NCI-H1417 treated with DMSO at 0.1 percent for 48 hours (cell line): ENCODE data around the gene SMPD3.

Source experiments
- DNase-seq: peaks from one replicate; lab custom pipeline; 2025; lab: John Stamatoyannopoulos, UW

SMPD3 gene

DNA sequence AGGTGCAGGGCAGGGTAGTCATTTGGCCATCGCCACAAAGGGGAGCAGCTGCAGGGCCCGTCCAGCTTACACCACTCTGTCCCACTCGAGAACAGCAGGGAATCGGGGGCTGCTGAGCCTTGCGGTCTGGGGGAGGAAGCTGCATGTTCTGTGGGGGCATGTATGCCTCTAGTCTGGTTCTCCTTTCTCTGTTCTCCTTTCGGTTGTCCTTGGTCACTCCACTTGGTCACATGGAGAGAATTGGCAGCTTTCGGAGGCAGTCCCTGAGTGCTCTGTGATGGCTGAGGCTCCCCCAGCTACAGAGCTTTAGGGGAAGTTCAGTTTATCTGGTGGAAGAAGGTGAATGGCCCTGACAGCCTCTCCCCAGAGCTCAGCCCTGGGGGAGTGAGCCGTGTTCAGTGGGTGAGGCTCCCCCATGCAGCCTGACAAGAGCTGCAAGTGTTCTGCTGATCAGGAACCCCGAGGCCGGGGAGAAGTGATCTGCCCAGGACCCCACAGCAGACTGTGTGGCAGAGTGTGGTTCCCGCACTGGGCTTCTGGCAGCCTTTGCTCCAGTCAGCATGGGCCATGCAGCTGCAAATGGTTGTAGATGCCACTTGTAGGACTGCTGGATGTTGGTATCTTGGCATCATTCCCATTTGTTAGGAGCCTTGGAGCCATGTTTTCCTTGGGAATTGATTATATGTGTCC, 22.3 kb upstream of the SMPD3 start:
- no peak for DNase-seq

DNA sequence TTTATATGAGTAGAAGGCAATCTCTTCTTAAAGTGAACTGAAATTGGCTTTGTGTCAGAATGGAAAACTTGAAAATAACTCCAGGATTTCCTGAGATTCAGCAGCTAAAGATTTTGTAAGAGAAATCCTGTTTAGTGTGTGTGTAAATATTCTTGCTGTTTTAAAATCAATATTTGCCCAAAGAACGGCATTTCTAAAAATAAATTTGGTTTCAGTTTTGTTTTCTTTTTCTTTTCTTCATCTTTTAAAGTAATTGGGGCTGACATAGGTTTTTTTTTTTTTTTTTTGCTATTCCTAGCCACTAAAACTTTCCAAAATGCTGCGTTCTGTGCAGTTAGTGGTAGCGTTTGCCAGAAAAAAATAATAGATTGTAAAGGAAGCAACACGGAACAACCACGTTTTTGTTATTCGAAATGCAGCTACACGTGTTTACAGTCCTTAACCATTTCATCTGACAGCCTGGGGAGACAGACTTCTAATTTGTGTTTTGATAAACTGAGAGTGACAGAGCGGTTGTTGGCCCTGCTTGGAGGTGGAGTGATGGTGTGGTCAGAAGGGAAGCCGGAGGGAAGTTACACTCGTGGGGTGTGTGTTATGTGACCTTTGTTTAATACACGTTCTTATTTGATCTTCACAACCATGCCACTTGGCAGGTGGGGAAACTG, 21.6 kb upstream of the SMPD3 start:
- no peak for DNase-seq

DNA sequence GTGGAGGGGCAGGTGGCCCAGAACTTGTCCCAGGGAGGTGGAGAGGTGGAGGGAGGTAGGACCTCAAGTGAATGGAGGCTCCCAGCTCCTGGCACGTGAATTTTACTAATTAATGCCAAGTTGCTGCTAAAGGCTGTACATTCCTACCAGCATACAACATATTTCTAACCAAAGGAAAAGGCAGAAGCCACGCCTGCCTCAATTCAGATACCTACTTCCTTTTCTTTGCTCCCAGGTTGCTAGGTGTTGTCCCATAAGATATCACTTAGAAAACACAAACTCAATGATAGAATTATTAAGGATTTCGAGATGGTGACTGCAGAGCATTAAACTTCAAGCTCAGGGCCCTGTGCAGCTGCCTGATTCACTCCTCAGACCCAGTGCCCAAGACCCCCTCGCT, 20.5 kb upstream of the SMPD3 start:
- DNase-seq, result no peak

DNA sequence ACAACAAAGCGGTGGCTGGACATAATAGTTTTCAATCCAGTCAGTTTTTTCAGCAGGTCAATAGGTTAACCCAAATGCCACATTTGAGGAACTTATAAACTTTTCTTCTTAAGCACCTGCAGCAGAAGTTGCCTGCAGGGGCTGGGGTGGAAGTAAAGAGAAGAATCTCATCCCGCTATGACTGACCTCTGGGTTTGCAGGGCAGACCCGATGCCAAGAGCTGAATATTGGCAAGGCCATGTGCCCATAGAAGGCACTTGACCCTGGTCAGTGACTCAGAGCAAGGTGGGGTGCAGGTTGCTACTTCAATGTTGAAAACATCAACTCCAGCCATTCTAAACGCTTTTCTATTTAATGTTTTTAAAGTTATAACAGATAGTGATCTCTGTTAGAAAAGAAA, 17.9 kb upstream of the SMPD3 start:
- DNase-seq, result no peak

DNA sequence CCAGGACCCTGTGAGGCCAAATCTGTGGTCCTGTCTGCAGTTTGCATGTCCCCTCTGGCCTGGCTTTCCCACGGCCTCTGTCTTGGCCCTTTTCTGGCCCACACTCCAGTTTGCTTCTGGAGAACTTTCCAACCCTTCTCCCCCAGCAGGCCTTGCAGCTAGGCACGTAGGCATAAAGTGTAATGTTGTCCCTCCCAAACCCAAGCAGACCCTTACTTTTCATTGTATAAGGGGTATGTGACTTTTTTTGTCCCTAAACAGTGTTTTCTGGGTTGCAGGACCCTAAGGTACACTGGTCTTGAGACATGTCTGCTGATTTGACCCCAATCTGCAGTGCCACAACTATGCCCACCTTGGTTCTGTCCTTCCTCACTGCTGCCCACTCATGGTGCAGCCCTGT, 15.6 kb upstream of the SMPD3 start:
- no peak for DNase-seq

DNA sequence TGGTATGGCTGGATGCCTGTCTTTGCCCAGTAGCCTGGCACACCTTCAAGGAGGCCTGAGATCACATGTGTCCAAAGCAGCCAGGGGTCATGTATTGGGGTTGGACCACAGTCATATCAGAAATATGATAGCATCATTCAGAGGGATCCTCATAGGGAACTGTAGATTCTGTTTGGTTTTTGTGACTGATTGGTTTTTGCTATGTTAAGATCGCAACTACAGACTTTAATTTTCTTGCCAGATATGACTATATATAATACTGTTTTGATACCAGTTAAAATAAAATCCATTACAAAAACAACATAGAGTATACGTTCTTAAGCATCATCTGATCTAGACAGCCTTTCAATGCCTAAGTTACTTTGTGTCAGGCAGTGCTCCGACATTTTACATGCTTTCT, 11.8 kb upstream of the SMPD3 start:
- no peak for DNase-seq

DNA sequence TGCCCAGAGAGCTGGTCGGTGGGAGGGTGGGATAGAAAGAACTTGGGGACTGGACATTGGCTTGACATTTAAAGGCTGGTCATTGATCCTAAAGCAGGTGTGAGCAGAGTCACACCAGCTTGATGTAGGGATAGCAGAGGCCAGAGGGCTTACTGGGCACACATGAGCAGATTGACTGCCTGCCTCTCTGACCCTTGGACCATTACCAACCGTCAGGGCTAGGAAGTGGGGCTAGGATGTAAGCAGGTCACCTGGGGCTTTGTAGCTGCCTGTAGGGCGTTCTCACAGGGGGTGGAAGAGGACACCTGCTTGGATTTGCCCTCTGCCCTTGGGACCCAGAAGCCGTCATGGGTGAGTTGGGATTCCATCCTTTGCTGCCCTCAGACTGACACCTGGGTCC, 11.1 kb upstream of the SMPD3 start:
- DNase-seq, result no peak

DNA sequence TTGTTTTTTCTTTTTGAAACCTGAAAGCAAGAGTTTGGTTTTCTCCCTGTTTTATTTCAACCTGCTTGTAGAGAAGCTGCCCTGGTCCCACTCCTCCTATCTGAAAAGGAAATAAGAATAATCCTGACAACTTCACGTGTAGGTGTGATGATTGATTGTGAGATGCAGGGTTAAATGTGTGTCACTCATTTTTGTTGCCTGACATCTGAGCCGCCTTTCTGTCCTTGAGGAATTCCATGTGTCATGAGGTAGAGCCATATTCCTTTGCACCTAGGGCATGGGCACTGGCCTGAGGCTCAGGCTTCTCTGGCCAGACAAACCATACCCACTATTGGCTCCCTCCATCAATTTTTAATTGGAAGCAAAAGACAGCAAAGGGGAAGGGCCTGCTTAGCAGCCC, 10.2 kb upstream of the SMPD3 start:
- no peak for DNase-seq

DNA sequence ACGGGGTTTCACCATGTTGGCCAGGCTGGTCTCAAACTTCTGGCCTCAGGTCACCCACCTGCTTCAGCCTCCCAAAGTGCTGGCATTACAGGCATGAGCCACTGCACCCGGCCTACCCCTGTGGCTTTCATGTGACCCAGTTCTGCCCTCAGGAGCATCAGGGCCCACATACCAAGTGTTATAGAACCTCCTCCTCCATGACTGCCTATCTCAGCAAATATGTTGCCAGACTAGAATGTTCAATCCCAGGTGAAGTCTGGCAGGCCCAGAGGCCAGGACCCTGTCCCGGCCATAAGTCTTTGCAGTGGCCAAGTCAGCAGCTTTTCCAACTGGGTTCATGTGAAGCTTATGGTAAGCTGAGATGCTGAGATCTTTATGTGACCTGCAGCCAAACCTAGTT, 9.8 kb upstream of the SMPD3 start:
- DNase-seq, result no peak

DNA sequence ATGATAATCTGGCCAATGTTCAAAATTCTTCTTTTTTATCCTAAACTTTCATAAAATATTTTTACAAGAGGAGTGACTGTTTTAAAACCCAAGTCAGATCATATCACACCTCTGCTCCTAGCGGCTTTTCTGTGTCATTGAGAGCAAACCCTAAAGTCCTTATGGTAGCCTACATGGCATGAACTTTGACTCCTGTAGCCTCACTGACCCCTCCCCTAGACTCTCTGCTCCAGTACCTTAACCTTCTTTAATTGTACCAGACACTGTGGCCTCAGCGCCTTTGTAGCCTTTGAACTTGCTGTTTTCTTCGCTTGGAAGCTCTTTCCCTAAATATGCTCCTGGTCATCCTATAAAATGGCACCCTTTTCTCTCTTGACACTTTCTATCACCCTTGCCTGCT, 7.3 kb upstream of the SMPD3 start:
- DNase-seq, result no peak

DNA sequence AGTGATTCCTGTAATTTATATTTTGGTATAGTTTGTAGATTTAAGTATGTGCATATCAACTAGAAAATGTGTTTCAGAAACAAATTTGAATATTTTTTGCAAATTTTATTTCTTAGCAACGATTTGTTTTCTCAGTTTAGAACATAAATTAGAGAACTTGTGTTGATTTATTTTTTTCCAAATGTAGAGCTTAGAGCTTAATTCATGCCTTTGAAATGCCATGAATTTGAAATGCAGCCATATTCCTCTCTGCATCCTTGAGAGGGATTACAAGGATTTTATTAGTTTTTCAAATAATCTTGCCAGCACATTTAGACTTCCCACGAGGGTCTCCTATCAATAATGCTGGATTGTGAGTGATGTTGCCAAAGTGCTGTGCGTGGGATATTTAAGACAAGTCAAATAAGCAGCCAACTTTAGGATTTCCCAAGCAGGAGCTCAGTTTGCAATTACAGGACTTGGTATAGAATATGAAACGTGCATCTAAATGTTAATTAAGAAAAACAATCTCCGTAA, 6.7 kb upstream of the SMPD3 start:
- no peak for DNase-seq

DNA sequence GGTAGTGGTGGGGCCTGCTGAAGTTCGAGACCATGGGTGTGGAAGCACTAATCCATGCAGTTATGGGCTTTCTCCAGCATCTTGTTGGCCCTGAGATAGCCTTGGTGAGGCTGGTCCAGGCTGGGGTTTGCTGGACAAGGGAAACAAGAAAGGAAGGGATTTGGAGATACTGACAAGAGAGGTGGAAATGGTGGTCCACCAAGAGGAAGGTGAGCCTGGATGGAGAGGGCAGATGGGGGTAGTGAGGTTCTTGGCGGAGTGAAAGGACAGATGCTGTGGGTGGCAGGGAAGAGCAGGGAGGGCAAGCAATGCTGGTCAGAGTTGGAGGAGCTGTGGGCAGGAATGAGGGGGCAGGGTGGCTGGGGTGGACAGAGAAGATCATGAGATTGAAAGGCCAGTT, 5.5 kb upstream of the SMPD3 start:
- DNase-seq, result no peak

DNA sequence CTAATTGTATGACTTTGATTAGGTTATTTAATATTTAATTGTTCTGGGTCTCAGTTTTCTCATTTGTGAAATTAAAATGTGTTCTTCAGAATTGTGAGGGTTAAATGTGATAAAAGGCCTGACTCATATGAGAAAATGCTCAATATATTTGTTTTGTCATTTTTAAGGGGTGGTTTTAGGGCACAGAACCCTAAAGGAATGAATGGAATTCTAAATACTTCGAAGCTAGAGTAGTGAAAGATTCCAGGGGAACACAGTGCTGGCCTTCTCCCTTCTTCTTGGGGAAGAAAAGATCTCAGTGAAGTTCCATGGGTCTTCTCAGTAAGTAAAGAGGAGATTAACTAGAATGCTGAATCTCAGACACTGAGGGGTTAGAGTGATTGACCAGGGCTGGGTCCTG, 3.9 kb upstream of the SMPD3 start:
- DNase-seq, result no peak

DNA sequence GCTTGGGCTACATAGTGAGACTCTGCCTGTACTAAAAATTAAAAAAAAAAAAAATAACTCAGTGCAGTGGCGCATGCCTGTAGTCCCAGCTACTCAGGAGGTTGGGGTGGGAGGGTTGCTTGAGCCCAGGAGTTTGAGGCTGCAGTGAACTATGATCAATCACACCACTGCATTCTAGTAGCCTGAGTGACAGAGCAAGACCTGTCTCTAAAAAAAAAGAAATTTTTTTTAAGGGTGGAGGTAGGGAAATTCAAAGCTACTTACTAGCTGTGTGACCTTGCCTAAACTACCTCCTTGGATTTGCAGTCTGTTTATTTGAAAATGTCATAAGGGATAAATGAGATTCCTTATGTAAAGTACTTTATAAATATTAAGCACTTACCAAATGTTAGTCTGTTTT, 3.4 kb upstream of the SMPD3 start:
- no peak for DNase-seq

DNA sequence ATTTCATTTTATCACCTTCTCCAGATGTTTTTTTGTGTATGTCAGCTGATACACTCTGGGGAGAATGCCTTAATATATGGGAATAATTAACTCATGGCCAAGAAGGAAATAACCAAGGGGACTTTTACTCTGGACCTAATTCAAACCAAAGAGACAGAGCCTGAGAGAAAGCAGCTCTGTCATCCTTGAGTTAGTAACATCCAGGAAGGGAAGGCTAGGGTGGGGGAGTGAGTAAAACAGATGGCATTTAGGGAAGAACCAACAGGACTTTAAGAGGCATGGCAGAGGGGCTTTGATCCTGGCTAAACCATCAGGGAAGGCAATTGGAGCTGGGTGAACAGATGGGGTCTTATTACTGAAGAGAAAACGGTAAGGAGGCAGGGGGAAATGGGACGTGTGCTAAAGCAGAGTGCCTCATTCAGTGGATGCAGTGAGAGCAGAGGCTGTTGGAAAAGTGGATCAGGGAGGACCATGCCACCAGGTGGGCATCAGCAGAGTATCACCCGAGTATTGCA, 2.5 kb upstream of the SMPD3 start:
- DNase-seq, result no peak

DNA sequence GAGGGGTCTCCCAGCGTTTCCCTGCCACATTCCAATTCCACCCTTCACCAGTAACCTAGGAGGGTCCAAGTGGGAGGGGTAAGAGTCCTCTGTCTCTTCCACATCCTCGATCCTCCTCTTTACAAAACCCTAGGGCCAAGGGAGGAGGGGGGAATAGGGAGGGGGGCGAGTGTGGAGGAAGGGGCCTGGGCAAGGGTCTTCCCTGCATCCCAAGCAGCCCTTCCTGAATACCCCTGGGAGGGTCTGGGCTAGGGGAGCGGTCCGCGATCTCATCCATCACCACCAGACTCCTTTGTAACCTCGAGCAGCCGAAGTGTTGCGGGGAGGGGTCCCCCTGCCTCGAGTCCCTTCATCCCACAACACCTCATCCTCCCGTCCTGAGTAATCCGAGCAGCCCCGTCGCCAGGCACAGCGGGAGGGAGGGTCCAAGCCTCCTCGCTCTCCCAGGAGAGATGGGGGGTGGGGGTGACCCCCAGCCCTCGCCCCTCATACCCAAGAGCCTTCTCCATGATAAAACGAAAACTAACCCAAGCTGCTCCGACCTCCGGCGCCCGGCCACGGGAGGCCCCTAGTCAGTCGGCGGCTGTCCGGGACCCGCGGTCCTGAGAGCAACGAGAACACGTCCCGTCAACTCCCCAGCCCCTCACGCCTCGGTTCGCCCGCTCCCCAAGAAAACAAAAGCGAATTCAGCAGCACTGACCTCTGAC, 502 bp downstream of the SMPD3 start:
- no peak for DNase-seq

DNA sequence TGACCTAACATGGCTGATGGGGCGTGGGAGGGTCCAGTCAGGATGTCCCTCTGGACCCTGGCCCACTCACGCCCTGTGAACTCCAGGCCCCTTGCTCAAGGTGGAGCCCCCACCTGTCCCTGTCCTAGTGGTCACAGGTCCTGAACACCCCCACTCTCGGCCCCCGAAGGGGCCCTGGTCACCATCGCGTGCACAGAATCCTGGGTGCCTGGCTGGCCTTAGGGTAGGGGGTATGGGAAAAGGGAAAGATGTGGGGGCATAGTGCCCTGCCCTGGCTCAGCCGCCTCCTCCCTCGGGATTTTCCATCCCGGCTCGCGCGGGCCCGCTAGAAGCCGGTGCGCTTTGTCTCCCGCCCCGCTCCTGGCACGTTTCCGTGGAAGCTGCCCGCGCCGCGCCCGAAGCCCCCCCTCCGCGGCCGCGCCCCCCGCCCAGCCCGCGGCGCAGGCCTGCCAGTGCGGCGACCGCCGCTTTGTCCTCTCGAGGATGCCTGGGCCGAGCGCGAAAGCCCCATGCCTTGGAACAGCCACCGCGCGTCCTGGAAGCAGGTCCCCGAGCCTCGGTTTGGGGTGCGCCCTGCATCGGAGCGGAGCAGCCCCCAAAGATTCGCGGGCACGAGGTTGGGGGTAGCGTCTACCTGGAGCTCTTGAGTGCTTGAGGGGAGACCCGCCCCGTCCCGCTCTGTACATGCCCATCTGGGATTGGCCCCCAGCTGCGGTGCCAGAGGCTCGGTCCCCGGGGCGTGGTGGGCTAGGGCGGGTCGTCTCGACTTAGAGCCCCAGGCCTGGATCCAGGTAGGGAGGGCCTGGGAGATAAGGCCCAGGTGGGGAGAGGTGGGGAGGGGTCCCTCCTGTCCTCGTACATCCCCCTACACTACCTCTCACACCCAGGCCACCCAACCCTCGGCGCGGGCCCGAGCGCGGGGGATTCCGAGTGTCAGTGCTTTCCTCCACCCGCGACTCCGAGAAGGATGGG, 1.3 kb downstream of the SMPD3 start:
- no peak for DNase-seq

DNA sequence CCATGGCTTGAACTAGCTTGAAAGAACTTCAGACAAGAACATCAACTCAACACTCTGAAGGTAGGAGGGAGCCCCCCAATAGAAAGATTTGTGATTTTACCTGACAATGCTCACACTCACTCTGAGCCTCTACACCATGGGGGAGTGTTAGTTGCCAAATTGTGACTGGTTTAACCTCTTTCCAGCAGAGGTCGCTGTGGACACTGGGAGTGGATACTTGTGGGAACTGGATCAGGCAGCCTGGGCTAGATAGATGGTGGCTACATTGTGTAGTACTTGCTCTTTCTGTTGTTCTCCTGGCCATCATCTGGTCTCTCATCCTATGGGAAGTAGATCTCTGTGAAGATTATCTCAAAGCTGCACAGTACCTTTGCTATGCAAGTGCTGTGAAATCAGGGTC, 2.9 kb downstream of the SMPD3 start:
- DNase-seq, result no peak

DNA sequence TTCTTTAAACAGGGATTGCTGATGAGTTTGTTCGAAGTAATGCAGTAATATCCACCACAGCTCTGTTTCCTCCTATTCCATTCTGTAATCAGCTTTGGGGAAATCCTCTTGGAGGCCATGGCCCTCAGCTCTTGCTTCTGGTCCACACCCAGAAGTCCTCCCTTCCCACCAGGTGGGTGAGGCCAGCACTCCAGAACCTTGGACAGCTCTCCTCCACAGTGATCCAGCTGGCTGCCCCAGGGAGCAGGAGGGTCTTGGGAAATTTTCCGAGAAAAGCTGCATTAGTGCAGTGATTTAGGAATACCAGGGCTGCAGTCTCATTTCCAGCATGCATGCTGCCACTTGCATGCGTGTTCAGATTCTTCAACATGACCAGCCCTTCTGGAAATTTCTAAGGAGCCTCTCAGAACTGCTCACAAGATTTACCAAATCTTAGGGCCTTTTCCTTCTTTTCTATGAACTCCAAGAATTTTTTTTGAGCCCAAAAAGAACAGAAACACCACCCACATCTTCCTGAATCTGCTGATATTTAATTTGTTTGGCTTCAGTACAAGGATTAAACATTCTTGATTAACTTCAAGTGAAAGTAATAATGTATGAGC, 4.2 kb downstream of the SMPD3 start:
- no peak for DNase-seq

DNA sequence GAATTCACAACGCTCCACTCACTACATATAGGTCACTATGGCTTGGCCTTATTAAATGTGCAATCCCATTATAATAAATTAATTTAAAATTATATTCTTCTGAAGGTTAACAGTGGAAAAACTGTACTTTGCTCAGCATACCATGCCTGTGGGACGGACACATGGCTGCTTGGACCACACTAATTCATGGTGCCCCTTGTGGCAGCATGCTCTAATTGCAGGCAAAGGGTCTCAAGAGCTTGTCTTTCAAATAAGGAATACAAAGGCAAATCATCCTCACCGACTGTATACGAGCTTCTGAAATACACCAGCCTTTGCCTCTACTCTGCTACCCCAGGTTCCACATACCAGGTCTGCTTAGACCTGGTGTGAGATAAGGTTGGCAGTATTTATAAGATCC, 11.7 kb downstream of the SMPD3 start:
- DNase-seq, result no peak

DNA sequence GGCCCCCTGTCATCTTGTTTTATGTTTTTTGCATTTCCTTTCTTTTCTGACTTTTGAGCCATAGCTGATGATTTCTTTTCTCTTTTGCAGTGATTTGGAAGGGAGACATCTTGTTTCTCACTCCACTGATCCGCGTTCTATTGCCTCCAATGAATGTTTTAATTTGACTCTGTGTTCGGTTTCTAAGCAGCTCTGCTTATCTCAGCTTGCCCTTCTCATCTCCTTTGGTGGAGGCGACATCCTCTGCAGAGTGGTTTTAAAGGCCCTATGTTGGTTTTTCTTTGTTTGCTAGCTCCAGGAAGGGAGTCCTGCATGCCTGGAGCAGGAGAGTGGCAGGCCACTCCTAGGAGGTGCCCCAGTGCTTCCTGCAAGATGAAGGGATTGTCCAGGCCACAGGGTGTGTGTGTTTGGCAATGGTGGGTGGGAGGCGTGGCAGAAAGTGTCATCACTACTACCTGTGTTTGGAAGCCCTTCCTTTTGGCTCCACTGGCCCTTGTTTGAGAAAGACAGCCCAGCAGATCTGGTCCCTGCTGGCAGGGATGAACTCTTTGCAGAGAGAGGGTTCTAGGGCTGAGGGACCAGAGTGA, 13.6 kb downstream of the SMPD3 start:
- DNase-seq, result no peak
